ENCODE results near the gene C2CD3. TPM values are rescaled to one million over a fixed set of nuclear protein-coding genes. Genes with fewer than 3 reads are reported as not detected.

C2CD3 gene
- total and polyA plus RNA-seq, 10 donors: 5.7 to 49.2 (median 31.8) TPM

- DNase-seq: no peak
- H3K36me3 ChIP-seq: peaks cover 0 to 20% (median 11%) of the 10 kb centered on the region in 6 donors
- H3K27me3 ChIP-seq (replicated peaks in 1 of 7): no peaks in the 10 kb centered on the region
- H3K27ac ChIP-seq: peak overlapping the region; percentile 73 to 93 (median 88)
- intact Hi-C loops (cut with DNase I; ENCODE audit: low total_unique reads): loop anchor here (10.0 kb wide), 1 partner anchor 207 kb away; no protein-coding TSS in a partner anchor
- WGBS, 5 donors: 1 to 3% (median 2%) methylated on average over 5 of the region's 5 CpGs
- H3K9me3 ChIP-seq: no peaks in the 10 kb centered on the region
- TF ChIP-seq POLR2AphosphoS5 (IDR thresholded peaks at IDR 0.05) (no peak), POLR2A (IDR thresholded peaks at IDR 0.05) (no peak), CTCF (IDR thresholded peaks at IDR 0.05 in 8 of 11, conservative IDR thresholded peaks at IDR 0.05 in 3 of 11) (no peak)
- H3K4me1 ChIP-seq: peaks cover 28 to 61% (median 36%) of the 10 kb centered on the region in 6 donors
- peak overlapping the region; percentile 58 to 81 (median 72) for H3K4me3 ChIP-seq
Observed at GRCh38 chr11:74171630-74171968, 797 bp upstream of the C2CD3 start.

- 11 to 16% (median 13%) methylated on average over 9 of the region's 9 CpGs for WGBS, 5 donors
- H3K4me1 ChIP-seq: peaks cover 28 to 67% (median 38%) of the 10 kb centered on the region in 6 donors
- no peak for DNase-seq
- H3K4me3 ChIP-seq: peak overlapping the region; percentile 58 to 81 (median 72)
- H3K36me3 ChIP-seq: peaks cover 0 to 37% (median 22%) of the 10 kb centered on the region in 6 donors
- peak overlapping the region; percentile 73 to 93 (median 88) for H3K27ac ChIP-seq
- intact Hi-C loops (cut with DNase I; ENCODE audit: low total_unique reads): loop anchor here (10.0 kb wide), 1 partner anchor 205 kb away; no protein-coding TSS in a partner anchor
- TF ChIP-seq POLR2A (IDR thresholded peaks at IDR 0.05): no peak
- no peak for TF ChIP-seq POLR2AphosphoS5 (IDR thresholded peaks at IDR 0.05)
- no peak for TF ChIP-seq CTCF (IDR thresholded peaks at IDR 0.05 in 8 of 11, conservative IDR thresholded peaks at IDR 0.05 in 3 of 11)
- no peaks in the 10 kb centered on the region for H3K9me3 ChIP-seq
- no peaks in the 10 kb centered on the region for H3K27me3 ChIP-seq (replicated peaks in 1 of 7)
Observed at GRCh38 chr11:74169738-74170458, 904 bp downstream of the C2CD3 start.

- Histone ChIP-seq H3K9me3 (no peaks in the 10 kb centered on the region), H3K36me3 (peaks cover 0 to 48% (median 30%) of the 10 kb centered on the region in 6 donors), H3K4me3 (no peak overlapping the region), H3K27me3 (replicated peaks in 1 of 7) (no peaks in the 10 kb centered on the region), H3K27ac (no peak overlapping the region), H3K4me1 (peaks cover 28 to 64% (median 37%) of the 10 kb centered on the region in 6 donors)
- TF ChIP-seq CTCF (IDR thresholded peaks at IDR 0.05 in 8 of 11, conservative IDR thresholded peaks at IDR 0.05 in 3 of 11): no peak
- TF ChIP-seq POLR2AphosphoS5 (IDR thresholded peaks at IDR 0.05): no peak
- TF ChIP-seq POLR2A (IDR thresholded peaks at IDR 0.05): no peak
- 77 to 88% (median 83%) methylated on average over 3 of the region's 3 CpGs for WGBS, 5 donors
- no peak for DNase-seq
- intact Hi-C loops (cut with DNase I; ENCODE audit: low total_unique reads): no loop called here
Observed at GRCh38 chr11:74168838-74169237, 2.0 kb downstream of the C2CD3 start.

- no peak for DNase-seq
- H3K9me3 ChIP-seq: no peaks in the 10 kb centered on the region
- H3K4me1 ChIP-seq: peaks cover 0 to 14% (median 3%) of the 10 kb centered on the region in 6 donors
- H3K36me3 ChIP-seq: peaks cover 0 to 95% (median 28%) of the 10 kb centered on the region in 6 donors
- WGBS, 5 donors: 82 to 98% (median 88%) methylated on average over 2 of the region's 2 CpGs
- intact Hi-C loops (cut with DNase I; ENCODE audit: low total_unique reads): no loop called here
- H3K4me3 ChIP-seq: no peak overlapping the region
- no peak overlapping the region for H3K27ac ChIP-seq
- no peaks in the 10 kb centered on the region for H3K27me3 ChIP-seq (replicated peaks in 1 of 7)
- TF ChIP-seq POLR2AphosphoS5 (IDR thresholded peaks at IDR 0.05) (no peak), CTCF (IDR thresholded peaks at IDR 0.05 in 8 of 11, conservative IDR thresholded peaks at IDR 0.05 in 3 of 11) (no peak), POLR2A (IDR thresholded peaks at IDR 0.05) (no peak)
Observed at GRCh38 chr11:74162681-74163467, 7.9 kb downstream of the C2CD3 start.
